ENCODE data around the gene POLR2I. TPM values are rescaled to one million over a fixed set of nuclear protein-coding genes. Genes with fewer than 3 reads are reported as not detected.

Gene POLR2I
- total RNA-seq, 1 experiment from 2014 or later: 174 TPM

GRCh38 chr19:36125557-36125956, 10.9 kb upstream of the POLR2I start:
- Histone ChIP-seq H3K4me3 (ENCODE audit: low read depth in 2 of 2, low read length in 2 of 2) (no peak overlapping the region), H3K4me1 (ENCODE audit: control insufficient read depth, insufficient read depth, low read length) (0 out of 2 replicates have a peak, but pooled peaks cover 5% of the 10 kb centered on the region), H3K36me3 (ENCODE audit: control insufficient read depth, insufficient read depth, low read length) (peaks cover 12% of the 10 kb centered on the region; the same call in 1 of the 2 replicates), H3K9me3 (ENCODE audit: control insufficient read depth, insufficient read depth, low read depth, low read length) (no peaks in the 10 kb centered on the region), H3K27ac (ENCODE audit: low read length) (no peak overlapping the region), H3K27me3 (ENCODE audit: control insufficient read depth, insufficient read depth, low read length) (no peaks in the 10 kb centered on the region)
- in situ Hi-C loops (cut with HindIII; ENCODE audit: low pct_unique_long_range_greater_than_20kb, low sequenced_read_pairs): no loop called here
- POLR2A ChIA-PET: interaction anchor here (0.5 to 0.7 kb wide), 2 partner anchors 55 to 646 kb away, joined by 3 to 6 read pairs; no protein-coding TSS in a partner anchor
- TF ChIP-seq, protein P1, sequence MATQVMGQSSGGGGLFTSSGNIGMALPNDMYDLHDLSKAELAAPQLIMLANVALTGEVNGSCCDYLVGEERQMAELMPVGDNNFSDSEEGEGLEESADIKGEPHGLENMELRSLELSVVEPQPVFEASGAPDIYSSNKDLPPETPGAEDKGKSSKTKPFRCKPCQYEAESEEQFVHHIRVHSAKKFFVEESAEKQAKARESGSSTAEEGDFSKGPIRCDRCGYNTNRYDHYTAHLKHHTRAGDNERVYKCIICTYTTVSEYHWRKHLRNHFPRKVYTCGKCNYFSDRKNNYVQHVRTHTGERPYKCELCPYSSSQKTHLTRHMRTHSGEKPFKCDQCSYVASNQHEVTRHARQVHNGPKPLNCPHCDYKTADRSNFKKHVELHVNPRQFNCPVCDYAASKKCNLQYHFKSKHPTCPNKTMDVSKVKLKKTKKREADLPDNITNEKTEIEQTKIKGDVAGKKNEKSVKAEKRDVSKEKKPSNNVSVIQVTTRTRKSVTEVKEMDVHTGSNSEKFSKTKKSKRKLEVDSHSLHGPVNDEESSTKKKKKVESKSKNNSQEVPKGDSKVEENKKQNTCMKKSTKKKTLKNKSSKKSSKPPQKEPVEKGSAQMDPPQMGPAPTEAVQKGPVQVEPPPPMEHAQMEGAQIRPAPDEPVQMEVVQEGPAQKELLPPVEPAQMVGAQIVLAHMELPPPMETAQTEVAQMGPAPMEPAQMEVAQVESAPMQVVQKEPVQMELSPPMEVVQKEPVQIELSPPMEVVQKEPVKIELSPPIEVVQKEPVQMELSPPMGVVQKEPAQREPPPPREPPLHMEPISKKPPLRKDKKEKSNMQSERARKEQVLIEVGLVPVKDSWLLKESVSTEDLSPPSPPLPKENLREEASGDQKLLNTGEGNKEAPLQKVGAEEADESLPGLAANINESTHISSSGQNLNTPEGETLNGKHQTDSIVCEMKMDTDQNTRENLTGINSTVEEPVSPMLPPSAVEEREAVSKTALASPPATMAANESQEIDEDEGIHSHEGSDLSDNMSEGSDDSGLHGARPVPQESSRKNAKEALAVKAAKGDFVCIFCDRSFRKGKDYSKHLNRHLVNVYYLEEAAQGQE (IDR thresholded peaks at IDR 0.05; ENCODE audit: insufficient read depth in 1 of 2, low read depth in 2 of 2, low read length in 1 of 2): no peak
- TF ChIP-seq SIN3A (IDR thresholded peaks at IDR 0.05; ENCODE audit: borderline replicate concordance, insufficient read depth, low read depth, low read length) (no peak), CTCF (IDR thresholded peaks at IDR 0.05) (no peak), TCF7L2 (IDR thresholded peaks at IDR 0.05; ENCODE audit: low read depth, low read length) (no peak), POLR2AphosphoS5 (IDR thresholded peaks at IDR 0.05; ENCODE audit: low read depth, low read length) (no peak)
- DNase-seq (ENCODE audit: low read depth, low spot score) (no peak), ATAC-seq (no peak)
- CTCF ChIA-PET: no interaction called here
- intact Hi-C loops (cut with micrococcal nuclease; ENCODE audit: unreplicated experiment): no loop called here
- BruUV-seq (replicated peaks): TSS peak; percentile 48

- H3K36me3 ChIP-seq (ENCODE audit: control insufficient read depth, insufficient read depth, low read length): peaks cover 16% of the 10 kb centered on the region; the same call in 1 of the 2 replicates
- ATAC-seq: no peak
- intact Hi-C loops (cut with micrococcal nuclease; ENCODE audit: unreplicated experiment): no loop called here
- TF ChIP-seq, protein P1 (IDR thresholded peaks at IDR 0.05; ENCODE audit: insufficient read depth in 1 of 2, low read depth in 2 of 2, low read length in 1 of 2): no peak
- TF ChIP-seq POLR2AphosphoS5 (IDR thresholded peaks at IDR 0.05; ENCODE audit: low read depth, low read length) (no peak), TCF7L2 (IDR thresholded peaks at IDR 0.05; ENCODE audit: low read depth, low read length) (no peak), CTCF (IDR thresholded peaks at IDR 0.05) (no peak), SIN3A (IDR thresholded peaks at IDR 0.05; ENCODE audit: borderline replicate concordance, insufficient read depth, low read depth, low read length) (no peak)
- in situ Hi-C loops (cut with HindIII; ENCODE audit: low pct_unique_long_range_greater_than_20kb, low sequenced_read_pairs): no loop called here
- CTCF ChIA-PET: no interaction called here
- no peak for DNase-seq (ENCODE audit: low read depth, low spot score)
- POLR2A ChIA-PET: no interaction called here
- BruUV-seq (replicated peaks): no TSS peak
- H3K27ac ChIP-seq (ENCODE audit: low read length): no peak overlapping the region
- H3K27me3 ChIP-seq (ENCODE audit: control insufficient read depth, insufficient read depth, low read length): no peaks in the 10 kb centered on the region
- H3K4me3 ChIP-seq (ENCODE audit: low read depth in 2 of 2, low read length in 2 of 2): no peak overlapping the region
- H3K9me3 ChIP-seq (ENCODE audit: control insufficient read depth, insufficient read depth, low read depth, low read length): no peaks in the 10 kb centered on the region
- H3K4me1 ChIP-seq (ENCODE audit: control insufficient read depth, insufficient read depth, low read length): peaks cover 3% of the 10 kb centered on the region
Observed at GRCh38 chr19:36121486-36122124, 6.9 kb upstream of the POLR2I start.
